Muscle of back (tissue), 10 donors: ENCODE results near the gene CALY. TPM values are rescaled to one million over a fixed set of nuclear protein-coding genes. Genes with fewer than 3 reads are reported as not detected.

Source experiments
- polyA plus RNA-seq, 10 donors: library from polyadenylated mRNA; unstranded; fragments of 120-200 nt; gene quantifications; one replicate each; pipeline ENCODE4 v1.2.1, GENCODE V29; 2013; ENCODE audit not compliant: insufficient read length in 10 of 10

CALY gene
- polyA plus RNA-seq, 10 donors = 0.30 TPM; not detected in 9

Other genes starting within 250 kb of the CALY start
- gene ADGRA1, start 249.0 kb downstream of the CALY start, polyA plus RNA-seq = 1 to 10 TPM; 1.8 to 3.2 (median 2.5) TPM
- gene KNDC1, start 176.7 kb downstream of the CALY start, polyA plus RNA-seq = 1 to 10 TPM; 1.4 to 7.5 (median 4.1) TPM
- under 1 TPM in 2 of 10 donors, not detected in 8; 0.11 to 0.18 TPM for gene UTF1, start 106.7 kb downstream of the CALY start, polyA plus RNA-seq
- under 1 TPM; 0.09 to 0.24 (median 0.18) TPM for gene VENTX, start 99.0 kb downstream of the CALY start, polyA plus RNA-seq
- gene ADAM8, start 60.0 kb downstream of the CALY start, polyA plus RNA-seq = 1 to 10 TPM in 9 of 10 donors, under 1 TPM in 1; 0.70 to 3.3 (median 1.6) TPM
- gene TUBGCP2, start 28.0 kb downstream of the CALY start, polyA plus RNA-seq = 10 to 100 TPM; 33.9 to 43.6 (median 40.1) TPM
- gene ZNF511, start 28.0 kb downstream of the CALY start, polyA plus RNA-seq = 10 to 100 TPM; 29.0 to 40.0 (median 33.4) TPM
- gene PRAP1, start 10.5 kb upstream of the CALY start, polyA plus RNA-seq = under 1 TPM in 4 of 10 donors, not detected in 6; 0.27 to 0.39 (median 0.30) TPM
- gene FUOM, start 21.1 kb upstream of the CALY start, polyA plus RNA-seq = 1 to 10 TPM; 2.6 to 9.3 (median 4.7) TPM
- 100 to 1,000 TPM in 9 of 10 donors, 10 to 100 TPM in 1; 96.4 to 132 (median 123) TPM for gene ECHS1, start 36.5 kb upstream of the CALY start, polyA plus RNA-seq
- 1 to 10 TPM; 2.6 to 5.4 (median 3.0) TPM for gene PAOX, start 42.4 kb upstream of the CALY start, polyA plus RNA-seq
- gene MTG1, start 57.3 kb upstream of the CALY start, polyA plus RNA-seq = 10 to 100 TPM; 28.2 to 48.8 (median 36.5) TPM
- 1 to 10 TPM; 2.7 to 3.7 (median 3.1) TPM for gene SPRN, start 87.7 kb upstream of the CALY start, polyA plus RNA-seq
- gene SCART1, start 117.0 kb upstream of the CALY start, polyA plus RNA-seq = 1 to 10 TPM in 5 of 10 donors, under 1 TPM in 5; 0.56 to 2.4 (median 0.98) TPM
- 1 to 10 TPM in 3 of 10 donors, under 1 TPM in 7; 0.45 to 1.7 (median 0.95) TPM for gene CYP2E1, start 190.5 kb upstream of the CALY start, polyA plus RNA-seq
- gene SYCE1, start 228.7 kb upstream of the CALY start, polyA plus RNA-seq = under 1 TPM in 9 of 10 donors, not detected in 1; 0.20 to 0.98 (median 0.28) TPM